GM12878 (cell line): ENCODE results near the gene SNRPD2. TPM values are rescaled to one million over a fixed set of nuclear protein-coding genes. Genes with fewer than 3 reads are reported as not detected.

Source experiments
- ATF2 ChIP-seq: IDR thresholded peaks from 2 replicates; pipeline ENCODE4 v1.6.1; 2012; ENCODE audit warnings: low read length, inconsistent platforms
- ATF7 ChIP-seq: fragments of 450-650 bp; IDR thresholded peaks from 2 replicates; pipeline ENCODE4 v1.6.1; 2016; ENCODE audit warnings: low read depth, mild to moderate bottlenecking
- BACH1 ChIP-seq: fragments of 450-650 bp; IDR thresholded peaks from 2 replicates; pipeline ENCODE4 v1.6.1; 2017; ENCODE audit warnings: mild to moderate bottlenecking, borderline replicate concordance
- BCL11A ChIP-seq: IDR thresholded peaks from 2 replicates; pipeline ENCODE4 v1.6.1; 2011; ENCODE audit warnings: low read depth, low read length
- ELK1 ChIP-seq: IDR thresholded peaks from 2 replicates; pipeline ENCODE4 v1.6.1; 2012; ENCODE audit warnings: low read depth, low read length, improper control_type of control experiment
- FOS ChIP-seq: IDR thresholded peaks from 3 replicates; pipeline ENCODE4 v1.6.1; 2011; ENCODE audit warnings: borderline replicate concordance; ENCODE audit not compliant: insufficient read length; ENCODE audit errors: extremely low read depth
- FOXM1 ChIP-seq: IDR thresholded peaks from 2 replicates; pipeline ENCODE4 v1.6.1; 2012; ENCODE audit warnings: low read depth, mild to moderate bottlenecking, inconsistent platforms, low read length, moderate library complexity
- IKZF1 ChIP-seq: fragments of 450-650 bp; conservative IDR thresholded peaks from 2 replicates; pipeline ENCODE4 v1.6.1; 2017; ENCODE audit warnings: antibody characterized with exemption, mild to moderate bottlenecking
- JUNB ChIP-seq: IDR thresholded peaks from 2 replicates; pipeline ENCODE4 v1.6.1; 2016; ENCODE audit warnings: antibody characterized with exemption, mild to moderate bottlenecking
- PAX5 ChIP-seq: IDR thresholded peaks from 2 replicates; pipeline ENCODE4 v1.6.1; 2011; ENCODE audit warnings: low read depth, low read length, borderline replicate concordance
- POLR2AphosphoS2 ChIP-seq: IDR thresholded peaks from 2 replicates; pipeline ENCODE4 v1.6.1; 2011; ENCODE audit warnings: low read depth, mild to moderate bottlenecking, low read length, improper control_type of control experiment, moderate library complexity
- POU2F2 ChIP-seq: IDR thresholded peaks from 3 replicates; pipeline ENCODE4 v1.6.1; 2011; ENCODE audit warnings: low read depth, mild to moderate bottlenecking, low read length, borderline replicate concordance
- RELB ChIP-seq: fragments of 450-650 bp; IDR thresholded peaks from 2 replicates; pipeline ENCODE4 v1.6.1; 2017; ENCODE audit warnings: low read depth, mild to moderate bottlenecking, moderate library complexity
- RUNX3 ChIP-seq: IDR thresholded peaks from 2 replicates; pipeline ENCODE4 v1.6.1; 2012; ENCODE audit warnings: low read length, inconsistent platforms
- SMAD5 ChIP-seq: IDR thresholded peaks from 2 replicates; pipeline ENCODE4 v1.6.1; 2016; ENCODE audit warnings: antibody characterized with exemption, low read depth
- SPI1 ChIP-seq: IDR thresholded peaks from 2 replicates; pipeline ENCODE4 v1.6.1; 2011; ENCODE audit warnings: low read depth, mild to moderate bottlenecking, low read length, moderate library complexity, borderline replicate concordance; ENCODE audit not compliant: insufficient read depth
- SRF ChIP-seq, 2 experiments: IDR thresholded peaks; 2 replicates each; pipeline ENCODE4 v1.6.1; 2011; ENCODE audit warnings: low read depth in 2 of 2, low read length in 2 of 2, mild to moderate bottlenecking in 1 of 2, moderate library complexity in 1 of 2
- STAT3 ChIP-seq: IDR thresholded peaks from 2 replicates; pipeline ENCODE4 v1.6.1; 2011; ENCODE audit warnings: low read depth, low read length, improper control_type of control experiment
- TARDBP ChIP-seq: IDR thresholded peaks from 2 replicates; pipeline ENCODE4 v1.6.1; 2016; ENCODE audit warnings: borderline replicate concordance
- ZBTB33 ChIP-seq: fragments of 450-650 bp; IDR thresholded peaks from 2 replicates; pipeline ENCODE4 v1.6.1; 2017; ENCODE audit warnings: mild to moderate bottlenecking
- ZNF207 ChIP-seq: fragments of 450-650 bp; IDR thresholded peaks from 2 replicates; pipeline ENCODE4 v1.6.1; 2014; ENCODE audit warnings: antibody characterized with exemption, mild to moderate bottlenecking, borderline replicate concordance
- ZSCAN29 ChIP-seq: fragments of 450-650 bp; IDR thresholded peaks from 2 replicates; pipeline ENCODE4 v1.6.1; 2017; ENCODE audit warnings: mild to moderate bottlenecking, moderate library complexity
- polyA plus RNA-seq, 11 experiments: library from polyadenylated mRNA; depleted of rRNA in 4 of 11; unstranded in 6 of 11; stranded (reverse) in 5 of 11; fragments of >200 nt; fragmentation: Nextera tagmentation in 4 of 11; fragmentation: Illumina TruSeq in 1 of 11; extraction: Ambion mirVana in 4 of 11; extraction: Trizol in 1 of 11; gene quantifications; 1 replicate in 1 of 11; 2 replicates in 10 of 11; pipeline versions ENCODE4 v1.2.1 to v1.2.3, GENCODE V29; 2011 to 2016; ENCODE audit warnings: inconsistent platforms in 2 of 11, missing spikeins in 2 of 11, low read depth in 1 of 11
- total RNA-seq, 4 experiments: library from RNA; depleted of rRNA in 3 of 4; stranded (reverse); fragments of >200 nt in 3 of 4; fragmentation: Illumina TruSeq in 1 of 4; extraction: Trizol in 1 of 4; gene quantifications; 2 replicates each; pipeline versions ENCODE4 v1.2.1 to v1.2.3, GENCODE V29; 2013 to 2021

Gene SNRPD2
- total and polyA plus RNA-seq, 10 of the 15 experiments (the other 5 are each of a cell fraction or from before 2014, with no cell fraction given): 526 to 3,621 (median 951) TPM

- TF ChIP-seq ATF2 (no peak), RELB (peak; percentile 99), RUNX3 (peak; percentile 41; the same call in 1 of the 2 replicates), IKZF1 (peak; percentile 89), ZSCAN29 (no peak), BACH1 (0 out of 2 replicates have a peak, but pooled peaks have one; percentile 67), PAX5 (peak; percentile 76; the same call in 1 of the 2 replicates), SRF (IDR thresholded peaks at IDR 0.05; ENCODE audit: low read depth in 2 of 2, low read length in 2 of 2) (peak; percentile 100), JUNB (peak; percentile 100), BCL11A (0 out of 2 replicates have a peak, but pooled peaks have one; percentile 36), FOXM1 (no peak; the same call in 1 of the 2 replicates), ZNF207 (peak; percentile 61; the same call in 1 of the 2 replicates), SPI1 (0 out of 2 replicates have a peak, but pooled peaks have one; percentile 1), FOS (peak; percentile 37), POLR2AphosphoS2 (peak; percentile 95), POU2F2 (peak; percentile 73; the same call in 2 of the 3 replicates), STAT3 (no peak), ELK1 (peak; percentile 97), SMAD5 (peak; percentile 57; the same call in 1 of the 2 replicates), TARDBP (no peak; the same call in 1 of the 2 replicates), ZBTB33 (peak; percentile 99), ATF7 (peak; percentile 81)
Measured at GRCh38 chr19:45717131-45717982, 25.6 kb upstream of the SNRPD2 start (continued).
